Femur (tissue), 1 donor: ENCODE data around the gene RTCA.
"Not testable (repeated sequence)": the region's sequence is repeated elsewhere in the genome, so short reads cannot be mapped to it uniquely, and the experiment has no call there.

Experiments used
- DNase-seq: peaks from one replicate; pipeline ENCODE4 v3.0.0-alpha.2; 2017

Gene RTCA

DNA sequence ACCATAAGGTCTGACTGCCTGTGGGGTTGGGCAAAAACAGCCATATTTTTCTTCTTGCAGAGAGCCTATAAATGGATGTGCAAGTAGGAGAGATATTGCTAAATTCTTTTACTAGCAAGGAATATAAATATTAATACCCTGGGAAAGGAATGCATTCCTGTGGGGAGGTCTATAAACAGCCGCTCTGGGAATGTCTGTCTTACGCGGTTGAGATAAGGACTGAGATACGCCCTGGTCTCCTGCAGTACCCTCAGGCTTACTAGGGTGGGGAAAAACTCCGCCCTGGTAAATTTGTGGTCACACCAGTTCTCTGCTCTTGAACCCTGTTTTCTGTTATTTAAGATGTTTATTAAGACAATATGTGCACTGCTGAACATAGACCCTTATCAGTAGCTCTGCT, 1.9 kb upstream of the RTCA start:
- DNase-seq: not testable (repeated sequence)

GRCh38 chr1:100265562-100265930, 470 bp upstream of the RTCA start:
- DNase-seq: no peak

- no peak for DNase-seq
These were observed 725 bp downstream of the RTCA start for GRCh38 chr1:100266741-100267140.

DNA sequence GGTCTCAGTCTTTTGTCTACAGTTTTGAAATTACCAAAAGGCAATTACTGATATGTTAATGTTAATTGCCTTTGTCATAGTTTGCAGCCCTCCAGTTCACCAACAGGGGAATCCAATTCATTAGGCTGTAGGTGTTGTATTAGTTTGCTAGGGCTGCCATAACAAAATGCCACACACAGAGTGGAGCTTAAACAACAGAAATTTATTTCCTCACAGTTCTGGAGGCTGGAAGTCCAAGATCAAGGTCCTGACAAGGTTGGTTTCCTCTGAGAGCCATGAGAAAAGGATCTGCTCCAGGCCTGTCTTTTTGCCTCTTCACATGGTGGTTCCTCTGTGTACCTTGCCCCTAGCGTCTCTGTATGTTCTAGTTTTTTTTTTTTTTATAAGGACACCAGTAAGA, 1.3 kb downstream of the RTCA start:
- DNase-seq: no peak

DNA sequence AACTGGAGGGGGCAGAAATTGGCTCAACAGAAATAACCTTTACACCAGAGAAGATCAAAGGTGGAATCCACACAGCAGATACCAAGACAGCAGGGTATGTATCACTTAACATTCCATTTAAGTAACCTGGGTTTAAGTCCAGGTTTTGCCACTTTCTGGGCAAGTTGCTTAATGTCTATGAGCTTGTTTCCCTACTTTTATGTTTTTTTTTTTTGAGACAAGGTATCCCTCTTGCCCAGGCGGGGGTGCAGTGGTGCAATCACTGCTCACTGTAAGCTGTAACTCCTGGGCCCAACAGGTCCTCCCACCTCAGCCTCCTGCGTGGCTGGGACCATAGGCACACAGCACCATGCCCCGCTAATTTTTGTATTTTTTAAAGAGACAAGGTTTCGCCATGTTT, 2.2 kb downstream of the RTCA start:
- DNase-seq: no peak

- DNase-seq: no peak
These were observed 11.8 kb downstream of the RTCA start for GRCh38 chr1:100277866-100278265.

DNA sequence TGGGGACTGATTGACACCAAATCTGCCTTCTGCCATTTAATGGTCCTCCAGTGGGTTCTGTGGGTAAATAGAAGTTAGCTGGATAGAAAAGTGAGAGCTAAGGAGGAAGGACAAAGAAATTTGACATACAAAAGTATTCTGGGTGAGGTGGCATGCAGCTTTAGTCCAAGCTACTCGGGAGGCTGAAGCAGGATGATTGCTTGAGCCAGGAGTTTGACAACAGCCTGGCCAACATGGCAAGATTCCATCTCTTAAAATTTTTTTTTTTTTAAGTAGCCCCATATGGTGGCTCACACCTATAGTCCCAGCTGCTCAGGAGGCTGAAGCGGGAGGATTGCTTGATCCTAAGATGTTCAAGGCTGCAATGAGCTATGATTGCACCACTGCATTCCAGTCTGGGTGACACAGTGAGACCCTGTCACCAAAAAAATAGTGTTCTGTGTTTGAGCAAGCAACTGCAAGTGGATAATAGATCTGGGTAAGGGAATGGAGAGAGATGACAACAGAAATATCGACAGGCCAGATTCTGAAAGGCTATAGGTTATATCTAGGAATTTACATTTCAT, 13.4 kb downstream of the RTCA start:
- no peak for DNase-seq

- no peak for DNase-seq
These were observed 14.1 kb downstream of the RTCA start for GRCh38 chr1:100279954-100280682.

- DNase-seq: no peak
These were observed 18.6 kb downstream of the RTCA start for GRCh38 chr1:100284591-100284990.

GRCh38 chr1:100287162-100287561, 21.1 kb downstream of the RTCA start:
- no peak for DNase-seq

DNA sequence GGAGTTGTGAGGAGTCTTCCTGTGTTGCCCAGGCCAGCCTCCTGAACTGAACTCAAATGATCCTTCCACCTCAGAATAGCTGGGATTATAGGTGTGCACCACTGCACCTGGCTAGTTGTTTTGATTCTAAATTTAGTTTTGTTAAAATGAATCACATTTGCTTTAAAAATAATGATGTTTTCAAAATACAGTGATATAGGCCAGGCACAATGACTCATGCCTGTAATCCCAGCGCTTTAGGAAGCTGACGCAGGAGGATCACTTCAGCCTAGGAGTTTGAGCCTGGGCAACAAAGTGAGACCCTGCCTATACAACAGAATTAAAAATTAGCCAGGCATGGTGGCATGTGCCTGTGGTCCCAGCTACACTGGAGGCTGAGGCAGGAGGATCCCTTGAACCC, 24.3 kb downstream of the RTCA start:
- no peak for DNase-seq

DNA sequence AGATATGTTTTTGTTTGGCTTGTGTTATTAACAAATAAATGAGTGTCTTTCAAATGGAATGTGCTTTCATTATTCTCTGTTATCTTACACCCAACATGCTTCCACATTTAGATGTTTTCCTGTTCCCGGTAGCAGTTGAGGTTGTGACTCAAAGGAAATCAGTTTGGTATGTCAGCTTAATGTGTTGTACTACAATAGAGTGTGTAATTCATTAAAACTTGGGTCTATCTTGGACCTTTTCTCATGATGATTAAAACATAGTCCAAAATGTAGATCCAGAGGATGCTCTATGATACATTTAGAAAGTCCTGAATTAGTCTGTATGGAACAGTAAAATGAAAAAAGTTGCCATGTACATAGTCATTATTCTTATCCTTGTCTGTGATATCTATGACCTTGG, 26.7 kb downstream of the RTCA start:
- DNase-seq: no peak

- DNase-seq: no peak
These were observed 30.1 kb downstream of the RTCA start for GRCh38 chr1:100296140-100296539.

- not testable (repeated sequence) for DNase-seq
These were observed 31.0 kb downstream of the RTCA start for GRCh38 chr1:100296997-100297396.

- no peak for DNase-seq
These were observed 32.5 kb downstream of the RTCA start for GRCh38 chr1:100298512-100298911.

DNA sequence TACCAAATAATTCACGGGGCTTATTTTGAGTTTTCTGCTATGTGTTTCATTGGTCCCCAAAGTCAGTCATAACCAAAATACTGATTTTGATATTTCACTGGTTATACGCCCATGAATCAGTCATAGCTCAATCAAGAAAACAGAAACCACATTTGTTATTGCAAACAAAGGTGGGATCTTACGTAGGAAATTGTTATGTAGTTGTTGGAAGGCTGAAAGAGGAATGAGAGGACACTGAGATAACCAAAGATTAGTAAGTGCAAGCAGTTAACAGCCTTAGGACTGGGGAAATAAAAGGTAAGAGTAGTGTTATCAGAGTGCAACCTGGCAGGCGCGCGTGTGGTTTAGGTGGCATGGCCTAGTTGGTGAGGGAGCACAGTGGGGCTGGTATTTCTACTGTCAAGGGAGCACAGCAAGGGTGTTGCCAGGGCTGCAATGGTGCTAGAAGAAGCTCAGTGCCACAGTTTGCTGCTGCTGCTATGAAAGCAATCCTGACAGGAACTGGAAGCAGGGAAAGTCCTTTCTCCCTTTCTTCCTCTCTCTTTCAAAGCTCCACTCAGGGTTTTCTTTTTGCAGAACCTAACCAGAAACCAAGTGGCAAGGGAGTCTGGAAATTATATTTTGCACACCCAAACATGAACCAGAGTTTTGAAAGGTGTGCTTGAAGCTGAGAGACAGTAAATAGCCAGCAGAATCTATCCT, 33.7 kb downstream of the RTCA start:
- DNase-seq: no peak

DNA sequence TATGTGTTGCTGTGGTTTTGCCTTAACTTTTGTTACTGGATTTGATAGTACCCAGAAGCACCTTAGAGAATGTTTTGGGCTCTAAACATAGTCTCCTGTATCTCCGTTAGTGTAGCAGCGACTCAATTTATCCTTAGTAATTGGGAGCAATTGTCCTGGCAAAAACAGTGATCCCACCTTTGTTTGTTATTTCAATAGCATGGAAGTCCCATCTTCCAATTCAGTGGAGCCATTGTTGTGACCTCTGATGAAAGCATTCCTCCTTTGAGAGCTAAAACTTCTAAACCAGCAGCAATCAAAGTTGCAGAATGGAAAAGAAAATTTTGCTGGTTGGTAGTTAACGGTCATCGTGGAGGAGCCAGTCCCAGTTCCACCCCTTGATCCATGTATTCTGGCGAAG, 34.7 kb downstream of the RTCA start:
- DNase-seq: no peak

DNA sequence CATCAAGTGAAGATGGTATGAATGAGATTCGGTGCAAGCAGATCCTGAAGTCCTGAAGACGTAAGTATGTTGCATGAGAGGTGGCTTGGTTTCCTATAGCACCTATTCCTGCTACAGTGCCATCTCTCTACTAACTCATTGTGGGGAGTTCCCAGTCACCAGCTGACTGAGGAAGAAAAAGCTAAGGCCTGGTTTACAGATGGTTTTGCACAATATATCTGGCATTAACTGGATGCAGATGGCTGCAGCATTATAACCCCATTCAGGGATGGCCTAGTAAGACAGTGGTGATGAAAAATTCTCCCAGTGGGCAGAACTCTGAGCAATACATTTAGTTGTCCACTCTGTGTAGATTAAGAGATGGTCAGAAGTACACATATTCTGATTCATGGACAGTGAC, 36.7 kb downstream of the RTCA start:
- DNase-seq: no peak

DNA sequence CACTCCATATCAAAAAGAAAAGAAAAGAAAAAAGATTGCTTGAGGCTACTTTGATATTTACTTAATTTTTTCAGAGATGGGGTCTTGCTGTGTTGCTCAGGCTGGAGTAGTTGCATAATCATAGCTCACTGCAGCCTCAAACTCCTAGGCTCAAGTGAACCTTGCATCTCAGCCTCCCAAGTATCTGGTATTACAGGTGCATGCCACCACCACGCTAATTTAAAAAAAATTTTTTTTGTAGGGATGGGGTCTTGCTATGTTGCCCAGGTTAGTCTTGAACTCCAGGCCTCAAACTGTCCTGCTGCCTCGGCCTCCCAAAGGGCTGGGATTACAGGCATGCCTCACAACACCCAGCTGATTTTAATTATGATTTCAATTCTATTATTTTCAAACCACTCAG, 38.2 kb downstream of the RTCA start:
- DNase-seq: no peak

- no peak for DNase-seq
These were observed 38.9 kb downstream of the RTCA start for GRCh38 chr1:100304921-100305320.

DNA sequence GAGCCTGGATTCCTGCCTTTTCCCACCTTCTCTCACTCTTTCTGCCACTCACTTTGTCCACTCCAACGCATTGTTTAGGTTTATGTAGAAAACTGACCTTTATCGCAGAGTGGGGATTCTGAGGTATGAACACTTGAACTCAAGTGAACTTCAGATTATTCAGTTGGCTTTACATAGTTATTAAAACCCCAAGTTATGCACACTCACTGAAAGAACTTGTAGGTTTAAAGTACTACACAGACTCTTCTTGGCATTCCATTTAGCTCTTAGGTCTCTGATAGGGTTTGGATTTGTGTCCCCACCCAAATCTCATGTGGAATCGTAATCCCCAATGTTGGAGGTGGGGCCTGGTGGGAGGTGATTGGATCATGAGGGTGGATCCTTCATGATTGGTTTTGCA, 39.9 kb downstream of the RTCA start:
- no peak for DNase-seq

GRCh38 chr1:100306735-100307313, 40.8 kb downstream of the RTCA start:
- no peak for DNase-seq

DNA sequence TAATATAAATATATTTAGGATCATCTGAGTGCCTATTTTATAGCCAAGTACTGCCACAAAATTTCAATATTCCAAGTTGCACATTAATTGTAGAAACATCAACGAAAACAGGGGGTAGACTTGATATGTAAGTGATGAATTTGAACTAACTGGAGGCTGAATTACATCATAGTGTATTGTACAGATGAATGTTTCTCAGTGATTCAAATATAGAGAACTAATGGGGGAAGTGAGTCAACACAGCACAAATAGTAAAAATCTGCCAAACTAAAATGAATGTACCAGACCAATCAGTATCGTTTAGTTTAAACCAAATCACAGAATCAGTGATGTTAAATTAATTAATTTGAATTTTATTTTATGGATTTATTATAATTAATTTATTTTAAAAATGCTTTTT, 42.8 kb downstream of the RTCA start:
- DNase-seq: no peak

- DNase-seq: no peak
These were observed 43.8 kb downstream of the RTCA start for GRCh38 chr1:100309863-100310262.
